ENCODE measurements around the gene TMEM184B.

DNA sequence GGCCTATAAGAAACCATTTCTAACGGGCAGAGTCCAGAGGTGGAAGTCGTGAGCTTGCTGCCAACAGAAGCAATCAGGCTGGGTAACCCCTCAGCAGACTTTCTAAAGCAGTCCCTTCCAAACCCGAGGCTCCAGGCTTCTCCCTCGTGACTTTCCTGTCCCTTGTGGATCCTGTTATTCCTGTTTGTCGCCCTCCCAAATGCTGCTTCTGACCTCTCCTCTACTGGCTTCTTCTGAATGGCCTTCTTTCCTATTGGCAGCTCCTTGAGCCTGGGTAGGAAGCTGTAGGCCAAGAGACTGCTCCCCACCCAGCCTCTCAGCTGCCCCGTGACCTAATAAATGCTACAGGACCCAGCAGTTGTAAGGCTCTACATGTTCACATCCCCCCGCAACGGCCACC lies 36.0 kb downstream of the TMEM184B start:
- TF ChIP-seq, protein P1, sequence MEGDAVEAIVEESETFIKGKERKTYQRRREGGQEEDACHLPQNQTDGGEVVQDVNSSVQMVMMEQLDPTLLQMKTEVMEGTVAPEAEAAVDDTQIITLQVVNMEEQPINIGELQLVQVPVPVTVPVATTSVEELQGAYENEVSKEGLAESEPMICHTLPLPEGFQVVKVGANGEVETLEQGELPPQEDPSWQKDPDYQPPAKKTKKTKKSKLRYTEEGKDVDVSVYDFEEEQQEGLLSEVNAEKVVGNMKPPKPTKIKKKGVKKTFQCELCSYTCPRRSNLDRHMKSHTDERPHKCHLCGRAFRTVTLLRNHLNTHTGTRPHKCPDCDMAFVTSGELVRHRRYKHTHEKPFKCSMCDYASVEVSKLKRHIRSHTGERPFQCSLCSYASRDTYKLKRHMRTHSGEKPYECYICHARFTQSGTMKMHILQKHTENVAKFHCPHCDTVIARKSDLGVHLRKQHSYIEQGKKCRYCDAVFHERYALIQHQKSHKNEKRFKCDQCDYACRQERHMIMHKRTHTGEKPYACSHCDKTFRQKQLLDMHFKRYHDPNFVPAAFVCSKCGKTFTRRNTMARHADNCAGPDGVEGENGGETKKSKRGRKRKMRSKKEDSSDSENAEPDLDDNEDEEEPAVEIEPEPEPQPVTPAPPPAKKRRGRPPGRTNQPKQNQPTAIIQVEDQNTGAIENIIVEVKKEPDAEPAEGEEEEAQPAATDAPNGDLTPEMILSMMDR (IDR thresholded peaks at IDR 0.05): no peak
- TF ChIP-seq POLR2A (IDR thresholded peaks at IDR 0.05) (no peak), EP300 (IDR thresholded peaks at IDR 0.05) (no peak)

All from ovary (tissue), 3 donors.